ENCODE data around the gene ABCA7. TPM values are rescaled to one million over a fixed set of nuclear protein-coding genes. Genes with fewer than 3 reads are reported as not detected.

The ABCA7 gene
- total RNA-seq, 2 experiments from 2014 or later, result 75.9 to 87.5 TPM

DNA sequence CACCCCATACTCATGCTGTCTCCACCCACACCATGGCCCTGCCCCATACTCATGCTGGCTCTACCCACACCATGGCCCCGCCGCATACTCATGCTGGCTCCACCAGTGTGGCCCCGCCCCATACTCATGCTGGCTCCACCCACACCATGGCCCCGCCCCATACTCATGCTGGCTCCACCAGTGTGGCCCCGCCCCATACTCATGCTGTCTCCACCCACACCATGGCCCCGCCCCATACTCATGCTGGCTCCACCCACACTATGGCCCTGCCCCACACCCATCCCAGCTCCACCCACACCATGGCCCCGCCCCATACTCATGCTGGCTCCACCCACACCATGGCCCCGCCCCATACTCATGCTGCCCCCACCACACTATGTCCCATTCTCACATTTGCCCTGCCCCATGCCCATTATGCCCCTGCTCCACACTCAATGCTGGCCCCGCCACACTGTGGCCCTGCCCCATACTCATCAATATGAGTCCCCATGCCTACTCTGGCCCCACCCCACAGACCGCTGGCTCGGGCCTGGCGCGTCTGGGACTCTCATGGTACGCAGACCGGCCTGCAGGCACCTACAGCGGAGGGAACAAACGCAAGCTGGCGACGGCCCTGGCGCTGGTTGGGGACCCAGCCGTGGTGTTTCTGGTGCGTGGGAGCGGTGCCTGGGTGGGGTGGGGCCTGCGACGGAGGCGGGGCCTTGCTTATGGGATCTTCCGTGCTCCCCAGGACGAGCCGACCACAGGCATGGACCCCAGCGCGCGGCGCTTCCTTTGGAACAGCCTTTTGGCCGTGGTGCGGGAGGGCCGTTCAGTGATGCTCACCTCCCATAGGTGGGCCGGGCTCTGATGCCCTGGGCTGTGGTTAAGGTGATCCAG is 23.4 kb downstream of the ABCA7 start:
- H3K27ac Mint-ChIP-seq, result peak overlapping the region; percentile 74
- peaks cover 36% of the 10 kb centered on the region for H3K4me1 Mint-ChIP-seq
- DNase-seq, result peak; percentile 65
- H3K4me3 Mint-ChIP-seq, result no peak overlapping the region
- ChIA-PET CTCF (interaction anchor here (1.3 to 1.5 kb wide), 2 partner anchors 21 to 181 kb away, joined by 3 to 4 read pairs; no protein-coding TSS in a partner anchor), POLR2A (no interaction called here)
- no peaks in the 10 kb centered on the region for H3K9me3 Mint-ChIP-seq
- H3K27me3 Mint-ChIP-seq, result no peaks in the 10 kb centered on the region
- H3K36me3 Mint-ChIP-seq (ENCODE audit: low read depth), result peaks cover 24% of the 10 kb centered on the region

DNA sequence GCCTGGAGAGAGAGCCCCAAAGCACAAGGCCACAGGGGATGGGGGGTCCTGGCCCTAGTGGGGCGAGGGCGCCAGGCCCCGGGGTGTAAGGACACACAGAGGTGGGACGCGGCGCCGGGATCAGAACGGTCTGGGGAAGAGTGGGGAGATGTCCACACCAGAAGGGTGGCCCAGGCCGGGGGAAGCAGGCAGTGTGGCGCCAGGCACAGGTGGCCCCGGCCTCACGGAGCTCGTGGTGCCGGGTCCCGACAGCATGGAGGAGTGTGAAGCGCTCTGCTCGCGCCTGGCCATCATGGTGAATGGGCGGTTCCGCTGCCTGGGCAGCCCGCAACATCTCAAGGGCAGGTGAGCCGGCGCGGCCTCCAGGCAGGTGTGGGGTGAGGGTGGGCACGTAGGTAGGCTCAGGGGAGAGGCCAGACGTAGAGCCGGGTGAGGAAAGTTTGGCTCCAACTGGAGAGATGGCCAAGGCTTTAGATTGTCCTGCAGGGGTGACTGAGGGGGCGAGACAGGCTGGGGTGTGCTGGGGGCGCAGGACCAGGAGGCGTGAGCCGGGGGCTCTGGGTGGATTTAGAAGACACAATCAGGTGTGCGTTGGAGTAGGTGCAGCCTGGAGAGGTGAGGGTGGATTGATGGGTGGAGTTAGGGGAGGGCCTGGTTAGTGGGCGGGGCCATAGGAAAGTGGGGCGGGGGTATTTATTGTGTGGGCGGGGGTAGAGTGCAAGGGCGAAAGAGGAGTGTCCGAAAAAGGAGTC is 24.2 kb downstream of the ABCA7 start:
- no peaks in the 10 kb centered on the region for H3K27me3 Mint-ChIP-seq
- no peak overlapping the region for H3K27ac Mint-ChIP-seq
- CTCF ChIA-PET, result interaction anchor here (0.9 to 4.7 kb wide), 20 partner anchors 8 to 200 kb away, joined by 3 to 72 read pairs (median 6); partner anchors contain the start of gene CNN2
- H3K4me3 Mint-ChIP-seq, result no peak overlapping the region
- POLR2A ChIA-PET, result no interaction called here
- no peak for DNase-seq
- H3K4me1 Mint-ChIP-seq, result peaks cover 38% of the 10 kb centered on the region
- peaks cover 27% of the 10 kb centered on the region for H3K36me3 Mint-ChIP-seq (ENCODE audit: low read depth)
- no peaks in the 10 kb centered on the region for H3K9me3 Mint-ChIP-seq

DNA sequence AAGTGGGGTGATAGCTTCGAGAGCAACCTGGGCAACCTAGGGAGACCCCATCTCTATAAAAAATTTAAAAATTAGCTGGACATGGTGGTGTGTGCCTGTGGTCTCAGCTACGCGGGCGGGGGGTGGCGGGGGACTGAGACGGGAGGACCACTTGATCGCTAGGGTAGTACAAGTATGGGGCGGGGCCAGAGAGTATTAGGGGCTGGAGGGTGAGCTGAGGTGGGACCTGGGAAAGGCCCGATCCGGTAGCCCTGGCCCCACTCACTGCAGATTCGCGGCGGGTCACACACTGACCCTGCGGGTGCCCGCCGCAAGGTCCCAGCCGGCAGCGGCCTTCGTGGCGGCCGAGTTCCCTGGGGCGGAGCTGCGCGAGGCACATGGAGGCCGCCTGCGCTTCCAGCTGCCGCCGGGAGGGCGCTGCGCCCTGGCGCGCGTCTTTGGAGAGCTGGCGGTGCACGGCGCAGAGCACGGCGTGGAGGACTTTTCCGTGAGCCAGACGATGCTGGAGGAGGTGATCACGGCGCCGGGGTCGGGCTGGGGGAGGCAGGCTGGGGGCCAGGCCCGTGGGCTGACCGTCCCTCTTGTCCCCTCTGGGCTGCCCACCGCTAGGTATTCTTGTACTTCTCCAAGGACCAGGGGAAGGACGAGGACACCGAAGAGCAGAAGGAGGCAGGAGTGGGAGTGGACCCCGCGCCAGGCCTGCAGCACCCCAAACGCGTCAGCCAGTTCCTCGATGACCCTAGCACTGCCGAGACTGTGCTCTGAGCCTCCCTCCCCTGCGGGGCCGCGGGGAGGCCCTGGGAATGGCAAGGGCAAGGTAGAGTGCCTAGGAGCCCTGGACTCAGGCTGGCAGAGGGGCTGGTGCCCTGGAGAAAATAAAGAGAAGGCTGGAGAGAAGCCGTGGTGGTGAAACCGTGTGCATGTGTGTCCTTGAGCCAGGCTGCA is 25.0 kb downstream of the ABCA7 start:
- peak; percentile 70 for DNase-seq
- Mint-ChIP-seq H3K27ac (peak overlapping the region; percentile 62), H3K36me3 (ENCODE audit: low read depth) (peaks cover 28% of the 10 kb centered on the region), H3K9me3 (no peaks in the 10 kb centered on the region), H3K4me3 (peak overlapping the region; percentile 55), H3K4me1 (peaks cover 39% of the 10 kb centered on the region), H3K27me3 (no peaks in the 10 kb centered on the region)
- ChIA-PET CTCF (interaction anchor here (0.9 to 4.7 kb wide), 25 partner anchors 9 to 201 kb away, joined by 3 to 72 read pairs (median 5); partner anchors contain the start of gene CNN2), POLR2A (no interaction called here)

DNA sequence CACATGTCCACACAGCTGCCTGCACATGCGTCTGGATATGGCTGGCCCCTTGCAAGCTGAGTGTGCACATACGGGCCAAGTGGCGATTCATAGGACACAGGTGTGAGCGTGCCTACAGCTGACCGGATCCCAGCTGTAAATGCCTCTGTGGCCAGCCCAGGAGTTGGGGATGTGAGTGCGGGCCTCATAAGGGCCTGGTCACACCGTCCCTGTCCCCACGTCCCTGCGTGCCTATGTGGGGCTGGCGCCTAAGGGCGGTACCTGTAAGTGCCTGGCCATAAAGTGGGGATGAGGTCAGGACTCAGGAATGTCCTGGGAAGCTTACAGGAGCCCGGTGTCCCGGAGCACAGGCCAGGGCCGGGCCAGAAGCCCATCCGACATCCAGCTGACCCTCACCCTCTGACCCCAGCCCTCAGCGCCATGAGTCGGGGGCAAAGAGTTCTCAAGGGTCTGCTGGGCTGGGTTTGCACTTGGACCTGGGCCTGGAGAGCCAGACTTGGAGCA is 25.8 kb downstream of the ABCA7 start:
- no peaks in the 10 kb centered on the region for H3K9me3 Mint-ChIP-seq
- peak overlapping the region; percentile 68 for H3K4me3 Mint-ChIP-seq
- ChIA-PET POLR2A (interaction anchor here (0.5 kb wide), 1 partner anchor 10 kb away, joined by 3 read pairs; no protein-coding TSS in a partner anchor), CTCF (interaction anchor here (0.6 to 4.7 kb wide), 17 partner anchors 9 to 208 kb away, joined by 3 to 72 read pairs (median 7); partner anchors contain the start of gene CNN2)
- DNase-seq, result no peak
- no peaks in the 10 kb centered on the region for H3K27me3 Mint-ChIP-seq
- peaks cover 44% of the 10 kb centered on the region for H3K4me1 Mint-ChIP-seq
- H3K36me3 Mint-ChIP-seq (ENCODE audit: low read depth), result peaks cover 31% of the 10 kb centered on the region
- H3K27ac Mint-ChIP-seq, result peak overlapping the region; percentile 71

DNA sequence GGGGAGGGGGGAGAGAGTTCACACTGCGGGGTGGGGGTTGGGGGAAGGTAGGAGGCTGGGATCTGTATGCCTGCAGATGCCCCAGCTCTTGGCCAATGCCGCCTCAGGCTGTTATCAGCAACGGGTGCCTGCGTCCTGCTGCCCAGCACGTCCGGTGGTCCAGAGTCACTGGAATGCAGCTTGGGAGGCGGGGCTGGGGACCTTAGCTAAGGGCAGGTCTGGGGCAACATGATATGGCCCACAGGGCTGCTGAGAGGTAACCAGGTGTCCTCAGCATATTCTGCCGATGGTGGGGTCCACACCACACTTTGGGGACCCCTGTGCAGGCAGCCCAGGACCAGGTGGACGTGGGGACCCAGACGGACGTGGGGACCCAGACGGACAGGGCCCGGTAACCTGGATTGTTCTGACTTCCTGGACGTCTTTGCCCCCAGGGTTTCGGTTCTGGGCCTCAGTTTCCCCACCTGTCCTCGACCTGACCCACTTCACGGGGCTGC is 26.4 kb downstream of the ABCA7 start:
- Mint-ChIP-seq H3K9me3 (no peaks in the 10 kb centered on the region), H3K4me3 (peak overlapping the region; percentile 68), H3K27ac (peak overlapping the region; percentile 71), H3K27me3 (no peaks in the 10 kb centered on the region), H3K4me1 (peaks cover 44% of the 10 kb centered on the region), H3K36me3 (ENCODE audit: low read depth) (peaks cover 31% of the 10 kb centered on the region)
- no peak for DNase-seq
- POLR2A ChIA-PET, result interaction anchor here (0.9 kb wide), 1 partner anchor 21 kb away, joined by 3 read pairs; no protein-coding TSS in a partner anchor
- CTCF ChIA-PET, result interaction anchor here (0.6 to 4.7 kb wide), 12 partner anchors 10 to 207 kb away, joined by 3 to 72 read pairs (median 8); partner anchors contain the start of genes ABCA7 and CNN2

DNA sequence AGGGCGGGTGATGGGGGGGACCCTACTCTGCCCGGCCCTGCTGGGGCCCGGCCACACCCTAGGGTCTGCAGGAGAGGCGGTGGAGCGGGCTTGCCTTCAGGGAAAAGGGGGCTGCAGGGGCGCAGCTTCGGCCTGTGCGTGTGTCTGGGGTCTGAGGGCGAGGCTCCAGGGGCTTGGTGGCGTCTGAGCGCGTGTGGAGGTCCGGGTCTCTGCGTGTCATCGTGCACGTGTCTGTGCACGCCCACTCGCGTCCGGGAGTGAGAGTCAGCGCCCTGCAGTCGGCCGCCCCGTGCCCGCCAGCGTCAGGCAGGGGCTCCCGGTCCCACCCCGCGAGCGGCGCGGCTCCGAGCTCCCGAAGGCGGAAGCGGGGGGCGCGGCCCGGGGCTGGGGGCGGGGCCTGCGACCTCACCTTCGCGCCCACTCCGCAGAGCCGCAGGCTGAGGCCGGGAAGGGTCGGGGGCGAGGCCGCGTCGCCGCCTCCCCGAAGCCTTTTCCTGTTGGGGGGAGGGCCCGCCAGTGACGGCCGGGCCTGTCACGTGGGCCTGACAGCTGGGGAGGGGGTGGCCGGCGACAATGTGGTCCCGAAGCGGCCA is 26.9 kb downstream of the ABCA7 start, which contains the start of gene ARHGAP45:
Gene ARHGAP45 (plus strand): TSS at position 420 of the 593 bp plus-strand sequence. CDS start 239 bp downstream, outside the sequence.
- peaks cover 33% of the 10 kb centered on the region for H3K36me3 Mint-ChIP-seq (ENCODE audit: low read depth)
- H3K27me3 Mint-ChIP-seq, result no peaks in the 10 kb centered on the region
- ChIA-PET POLR2A (interaction anchor here (0.6 to 1.0 kb wide), 3 partner anchors 20 to 28 kb away, joined by 3 read pairs; no protein-coding TSS in a partner anchor), CTCF (interaction anchor here (0.9 to 4.7 kb wide), 11 partner anchors 11 to 177 kb away, joined by 3 to 72 read pairs (median 6); partner anchors contain the start of genes ABCA7 and RNU6-2)
- DNase-seq, result peak; percentile 88
- H3K4me3 Mint-ChIP-seq, result peak within 1 kb of the TSS; percentile 91
- peak within 1 kb of the TSS; percentile 95 for H3K27ac Mint-ChIP-seq
- peaks cover 47% of the 10 kb centered on the region for H3K4me1 Mint-ChIP-seq
- H3K9me3 Mint-ChIP-seq, result no peaks in the 10 kb centered on the region

DNA sequence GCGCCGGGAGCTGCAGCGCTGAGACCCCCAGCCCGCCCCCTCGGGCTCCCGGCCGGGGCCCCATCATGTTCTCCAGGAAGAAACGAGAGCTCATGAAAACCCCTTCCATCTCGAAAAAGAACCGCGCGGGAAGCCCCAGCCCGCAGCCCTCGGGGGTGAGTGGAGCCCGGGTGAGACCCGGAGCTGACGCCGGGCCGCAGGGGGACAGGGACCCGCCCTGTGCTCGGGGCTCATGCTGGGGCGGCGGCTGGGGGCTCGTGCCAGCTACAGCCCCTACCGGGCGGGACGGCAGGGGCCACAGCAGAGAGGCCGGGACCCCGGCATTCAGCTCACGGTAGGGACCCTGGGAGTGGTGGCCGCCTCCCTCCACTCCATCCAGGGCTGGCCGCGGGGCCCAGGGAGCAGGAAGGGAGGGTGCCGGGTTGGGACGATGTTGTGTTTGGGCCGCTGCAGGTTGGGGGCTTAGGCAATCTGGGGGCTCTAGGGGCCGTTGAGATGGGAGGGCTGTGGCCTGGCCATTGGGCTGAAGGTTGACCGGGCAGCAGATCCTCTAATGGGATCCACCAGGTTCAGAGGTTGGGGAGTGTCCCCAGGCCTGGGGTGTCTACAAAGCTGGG is 27.5 kb downstream of the ABCA7 start:
- peaks cover 36% of the 10 kb centered on the region for H3K36me3 Mint-ChIP-seq (ENCODE audit: low read depth)
- POLR2A ChIA-PET, result interaction anchor here (0.6 to 1.0 kb wide), 5 partner anchors 19 to 29 kb away, joined by 3 read pairs; no protein-coding TSS in a partner anchor
- CTCF ChIA-PET, result interaction anchor here (0.6 to 4.7 kb wide), 10 partner anchors 11 to 204 kb away, joined by 3 to 72 read pairs (median 4); partner anchors contain the start of genes ABCA7 and RNU6-2
- no peaks in the 10 kb centered on the region for H3K9me3 Mint-ChIP-seq
- H3K27ac Mint-ChIP-seq, result peak overlapping the region; percentile 95
- no peak for DNase-seq
- peak overlapping the region; percentile 91 for H3K4me3 Mint-ChIP-seq
- H3K27me3 Mint-ChIP-seq, result no peaks in the 10 kb centered on the region
- H3K4me1 Mint-ChIP-seq, result peaks cover 51% of the 10 kb centered on the region

DNA sequence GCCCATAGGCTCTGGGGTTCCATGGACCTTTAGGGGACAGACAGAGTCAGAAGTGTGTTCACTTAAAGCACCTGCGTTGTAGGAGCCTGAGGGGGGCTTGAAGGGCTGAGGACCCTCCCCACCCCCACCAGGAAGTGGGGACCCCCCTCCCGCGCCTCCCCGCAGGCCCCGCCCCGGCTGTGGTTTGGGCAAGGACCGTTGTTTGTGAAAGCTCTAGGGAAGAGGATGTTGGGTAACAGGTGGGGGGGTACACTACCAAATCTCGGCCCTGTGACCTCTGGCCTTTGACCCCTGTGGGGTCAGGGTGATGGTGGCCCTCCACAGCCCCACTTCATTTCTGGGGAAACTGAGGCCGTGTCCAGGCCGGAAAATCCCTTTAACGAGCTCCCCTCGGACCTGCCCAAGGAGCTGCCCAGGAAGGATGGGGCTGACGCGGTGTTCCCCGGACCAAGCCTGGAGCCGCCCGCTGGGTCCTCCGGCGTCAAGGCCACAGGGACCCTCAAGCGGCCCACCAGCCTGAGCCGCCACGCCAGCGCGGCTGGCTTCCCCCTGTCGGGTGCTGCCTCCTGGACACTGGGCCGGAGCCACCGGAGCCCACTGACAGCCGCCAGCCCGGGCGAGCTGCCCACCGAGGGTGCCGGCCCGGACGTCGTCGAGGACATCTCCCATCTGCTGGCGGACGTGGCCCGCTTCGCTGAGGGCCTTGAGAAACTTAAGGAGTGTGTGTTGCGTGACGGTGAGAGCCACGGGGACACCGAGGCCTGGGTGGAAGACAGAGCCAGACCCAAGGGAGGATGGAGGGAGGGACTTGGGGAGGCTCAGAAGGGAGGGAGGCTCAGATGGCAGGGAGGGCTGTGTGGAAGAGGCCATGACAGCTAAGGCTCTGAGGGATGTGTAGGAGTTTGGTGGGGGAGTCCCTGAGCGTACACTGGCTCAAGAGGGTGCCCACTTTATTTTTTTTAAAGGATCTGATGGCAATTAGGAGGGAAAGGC is 28.4 kb downstream of the ABCA7 start:
- H3K4me3 Mint-ChIP-seq, result peak overlapping the region; percentile 91
- no peaks in the 10 kb centered on the region for H3K27me3 Mint-ChIP-seq
- peaks cover 58% of the 10 kb centered on the region for H3K4me1 Mint-ChIP-seq
- CTCF ChIA-PET, result interaction anchor here (0.6 to 4.7 kb wide), 8 partner anchors 10 to 205 kb away, joined by 3 to 72 read pairs (median 4); partner anchors contain the start of gene RNU6-2
- DNase-seq, result peak; percentile 86
- H3K27ac Mint-ChIP-seq, result peak overlapping the region; percentile 95
- POLR2A ChIA-PET, result interaction anchor here (0.6 to 1.0 kb wide), 4 partner anchors 18 to 405 kb away, joined by 3 read pairs; partner anchors contain the start of gene RNF126
- peaks cover 43% of the 10 kb centered on the region for H3K36me3 Mint-ChIP-seq (ENCODE audit: low read depth)
- H3K9me3 Mint-ChIP-seq, result no peaks in the 10 kb centered on the region

DNA sequence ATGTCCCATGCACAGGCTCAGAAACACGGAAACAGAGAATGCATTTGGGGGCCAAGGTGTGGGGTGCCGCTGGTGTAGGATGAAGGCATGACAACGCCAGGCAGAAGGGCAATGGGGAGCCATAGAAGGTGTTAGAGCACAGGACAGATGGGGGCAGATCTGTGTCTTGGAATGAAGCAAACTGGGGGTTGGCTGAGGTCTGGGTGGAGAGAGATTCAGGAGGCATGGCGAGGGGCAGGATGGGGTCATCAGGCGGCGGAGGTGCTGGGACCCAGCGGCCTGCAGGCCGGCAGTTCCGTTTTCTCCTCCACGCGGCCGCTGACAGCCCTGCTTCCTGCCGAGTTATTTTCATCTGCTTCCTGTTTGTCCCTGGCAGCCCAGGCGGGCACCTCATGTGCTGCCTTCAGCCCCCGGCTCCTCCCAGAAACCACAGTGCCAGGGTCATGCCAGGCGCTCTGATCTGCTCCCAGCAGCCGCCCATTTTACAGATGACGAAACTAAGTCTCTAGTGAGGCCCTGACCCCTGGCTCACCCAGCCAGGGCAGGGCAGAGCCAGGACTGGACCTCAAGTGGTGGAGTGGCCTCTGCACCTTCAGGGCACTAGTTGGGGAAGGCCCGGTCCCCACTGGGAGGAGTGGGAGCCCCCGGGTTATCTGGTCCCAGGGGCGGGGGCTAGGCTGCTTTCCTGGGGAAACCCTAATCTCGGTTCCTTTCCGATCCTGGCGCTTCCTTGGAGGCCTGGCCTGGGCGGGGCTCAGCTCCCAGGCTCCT is 29.3 kb downstream of the ABCA7 start:
- Mint-ChIP-seq H3K36me3 (ENCODE audit: low read depth) (peaks cover 42% of the 10 kb centered on the region), H3K9me3 (no peaks in the 10 kb centered on the region), H3K27ac (peak overlapping the region; percentile 93), H3K4me3 (peak overlapping the region; percentile 91), H3K27me3 (no peaks in the 10 kb centered on the region), H3K4me1 (peaks cover 57% of the 10 kb centered on the region)
- POLR2A ChIA-PET, result interaction anchor here (0.7 kb wide), 1 partner anchor 406 kb away, joined by 3 read pairs; the partner anchor contains the start of gene RNF126
- CTCF ChIA-PET, result no interaction called here
- peak; percentile 87 for DNase-seq
